GM06990 (cell line): ENCODE results near the gene GIGYF1.

ENCODE experiments used
- DNase-seq: peaks from one replicate; pipeline ENCODE4 v3.0.0-alpha.2; 2011; ENCODE audit not compliant: insufficient read length; ENCODE audit errors: extremely low read depth
- H3K27me3 ChIP-seq: replicated peaks from 2 replicates; pipeline ENCODE4 v1.6.0; 2011; ENCODE audit warnings: low read length; ENCODE audit not compliant: control insufficient read depth, insufficient read depth
- H3K36me3 ChIP-seq: 2 replicates; pipeline ENCODE4 v1.5.1; 2011; ENCODE audit warnings: low read length; ENCODE audit not compliant: control insufficient read depth, insufficient read depth
- H3K4me3 ChIP-seq: replicated peaks from 2 replicates; pipeline ENCODE4 v1.5.1; 2011; ENCODE audit warnings: low read depth, mild to moderate bottlenecking, control low read depth, low read length
- CTCF ChIP-seq: IDR thresholded peaks from 2 replicates; pipeline ENCODE4 v1.5.1; 2011; ENCODE audit warnings: low read length, control low read depth, mild to moderate bottlenecking, inconsistent platforms; ENCODE audit not compliant: insufficient read depth, poor library complexity, severe bottlenecking

Gene GIGYF1

GRCh38 chr7:100686822-100687211 lies 7.2 kb downstream of the GIGYF1 start:
- Histone ChIP-seq H3K27me3 (no peaks in the 10 kb centered on the region), H3K4me3 (no peak overlapping the region), H3K36me3 (peaks cover 41% of the 10 kb centered on the region)
- no peak for TF ChIP-seq CTCF
- no peak for DNase-seq

- no peak for DNase-seq
- no peak for TF ChIP-seq CTCF
- Histone ChIP-seq H3K4me3 (no peak overlapping the region), H3K27me3 (no peaks in the 10 kb centered on the region), H3K36me3 (peaks cover 45% of the 10 kb centered on the region)
These were observed 7.7 kb downstream of the GIGYF1 start for GRCh38 chr7:100686201-100686821.

GRCh38 chr7:100685631-100686145 lies 8.4 kb downstream of the GIGYF1 start:
- H3K36me3 ChIP-seq, result peaks cover 46% of the 10 kb centered on the region

GRCh38 chr7:100685049-100685605 lies 8.9 kb downstream of the GIGYF1 start:
- no peak for DNase-seq
- no peak for TF ChIP-seq CTCF
- H3K27me3 ChIP-seq, result no peaks in the 10 kb centered on the region
- no peak overlapping the region for H3K4me3 ChIP-seq
- peaks cover 52% of the 10 kb centered on the region for H3K36me3 ChIP-seq

More at GRCh38 chr7:100685631-100686145, 8.4 kb downstream of the GIGYF1 start:
- Histone ChIP-seq H3K4me3 (no peak overlapping the region), H3K27me3 (no peaks in the 10 kb centered on the region)
- no peak for DNase-seq
- no peak for TF ChIP-seq CTCF

- no peak for DNase-seq
- no peaks in the 10 kb centered on the region for H3K27me3 ChIP-seq
- TF ChIP-seq CTCF, result no peak
- peaks cover 53% of the 10 kb centered on the region for H3K36me3 ChIP-seq
- H3K4me3 ChIP-seq, result no peak overlapping the region
These were observed 9.5 kb downstream of the GIGYF1 start for GRCh38 chr7:100684534-100685042.
